ENCODE measurements around the gene ZNF598. TPM values are rescaled to one million over a fixed set of nuclear protein-coding genes. Genes with fewer than 3 reads are reported as not detected.

ZNF598 gene
- total and polyA plus RNA-seq, 2 experiments from 2014 or later, result 8.5 to 48.6 TPM

DNA sequence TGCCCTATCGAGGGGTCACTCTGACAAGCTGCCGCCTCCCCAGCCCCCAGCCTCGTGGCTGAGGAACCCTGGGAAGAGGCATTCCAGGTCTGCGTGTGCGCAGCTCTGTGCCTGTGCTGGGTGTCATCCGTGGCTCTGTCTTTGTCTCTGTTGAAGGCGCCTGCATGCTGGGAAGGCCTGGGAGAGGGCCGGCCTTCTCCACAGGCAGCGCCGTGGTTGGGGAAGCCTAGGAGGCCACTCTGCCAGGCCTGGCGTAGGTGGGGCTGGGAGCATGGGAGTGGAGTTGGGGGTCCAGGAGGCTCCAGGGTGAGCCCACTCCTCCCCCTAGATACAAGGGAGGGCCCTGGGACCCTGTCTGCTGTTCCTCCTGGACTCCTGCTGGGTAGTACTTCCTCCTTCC is 20.4 kb upstream of the ZNF598 start (continued):
- TF ChIP-seq ZNF462 (CRISPR knock-in tag; IDR thresholded peaks at IDR 0.05) (no peak), NANOG (IDR thresholded peaks at IDR 0.05; ENCODE audit: borderline replicate concordance) (no peak), POLR2AphosphoS5 (IDR thresholded peaks at IDR 0.05; ENCODE audit: low read depth) (no peak), EZH2 (IDR thresholded peaks at IDR 0.05; ENCODE audit: low read depth, unreplicated experiment) (no peak)

GRCh38 chr16:2029350-2029749 is 19.7 kb upstream of the ZNF598 start:
- Mint-ChIP-seq H3K27me3 (ENCODE audit: insufficient read depth, low read depth, poor library complexity) (peaks cover 9% of the 10 kb centered on the region), H3K4me3 (no peak overlapping the region), H3K36me3 (ENCODE audit: low read depth) (no peaks in the 10 kb centered on the region), H3K27ac (no peak overlapping the region), H3K9me3 (no peaks in the 10 kb centered on the region), H3K4me1 (peaks cover 3% of the 10 kb centered on the region)
- Histone ChIP-seq H3K4me1 (ENCODE audit: insufficient read depth) (no peaks in the 10 kb centered on the region), H3K36me3 (ENCODE audit: insufficient read depth) (no peaks in the 10 kb centered on the region), H3K79me2 (replicated peaks; ENCODE audit: insufficient read depth) (no peaks in the 10 kb centered on the region), H3K27me3 (ENCODE audit: insufficient read depth) (peaks cover 34% of the 10 kb centered on the region), H4K20me1 (replicated peaks; ENCODE audit: insufficient read depth) (no peaks in the 10 kb centered on the region), H3K4me2 (no peak overlapping the region), H2AFZ (no peak overlapping the region), H3K9me2 (ENCODE audit: insufficient read depth) (no peaks in the 10 kb centered on the region), H3F3A (replicated peaks; ENCODE audit: low read depth) (no peaks in the 10 kb centered on the region), H3K27ac (ENCODE audit: low read depth) (no peak overlapping the region), H3K4me3 (no peak overlapping the region)
- DNase-seq (ENCODE audit: low spot score) (peak; percentile 4), ATAC-seq (no peak)
- TF ChIP-seq CTCF (conservative IDR thresholded peaks at IDR 0.05; ENCODE audit: low read depth in 2 of 2) (no peak), STAT1 (IDR thresholded peaks at IDR 0.05; ENCODE audit: unreplicated experiment) (no peak), EZH2 (IDR thresholded peaks at IDR 0.05; ENCODE audit: low read depth, unreplicated experiment) (no peak), ZNF114 (CRISPR knock-in tag; IDR thresholded peaks at IDR 0.05) (no peak), REST (IDR thresholded peaks at IDR 0.05; ENCODE audit: unreplicated experiment) (no peak), ZNF331 (CRISPR knock-in tag; IDR thresholded peaks at IDR 0.05; ENCODE audit: low read depth) (no peak), JUNB (IDR thresholded peaks at IDR 0.05; ENCODE audit: unreplicated experiment) (no peak), EZH2phosphoT487 (IDR thresholded peaks at IDR 0.05; ENCODE audit: unreplicated experiment) (no peak), NANOG (IDR thresholded peaks at IDR 0.05; ENCODE audit: borderline replicate concordance) (no peak)

Measured in GM23338 (cell line).